Keratinocyte (primary cell): ENCODE results near the gene AIRE. TPM values are rescaled to one million over a fixed set of nuclear protein-coding genes. Genes with fewer than 3 reads are reported as not detected.

ENCODE experiments used
- DNase-seq: peaks from one replicate; pipeline ENCODE4 v3.0.0-alpha.2; 2011; ENCODE audit warnings: low read depth, missing footprints, low spot score
- FAIRE-seq: peaks from 2 replicates; lab custom pipeline; 2011; peaks lifted over from hg19 to GRCh38; lab: Jason Lieb, UNC
- H2AFZ ChIP-seq: 2 replicates; pipeline ENCODE4 v1.6.0; 2012; ENCODE audit warnings: low read length, control low read depth, inconsistent platforms; ENCODE audit not compliant: control insufficient read depth
- H3K27ac ChIP-seq: 2 replicates; pipeline ENCODE4 v1.5.1; 2011; ENCODE audit warnings: low read length; ENCODE audit not compliant: control insufficient read depth, insufficient read depth
- H3K27me3 ChIP-seq: 3 replicates; pipeline ENCODE4 v1.6.0; 2011; ENCODE audit warnings: low read length; ENCODE audit not compliant: control insufficient read depth, insufficient read depth; ENCODE audit errors: extremely low read depth
- H3K36me3 ChIP-seq, 2 experiments: 2 replicates in 1 of 2; 3 replicates in 1 of 2; pipeline ENCODE4 v1.5.1; 2011; ENCODE audit warnings: low read length in 2 of 2, mild to moderate bottlenecking in 1 of 2; ENCODE audit not compliant: control insufficient read depth in 2 of 2, insufficient read depth in 2 of 2; ENCODE audit errors: extremely low read depth in 1 of 2
- H3K4me1 ChIP-seq: 3 replicates; pipeline ENCODE4 v1.5.1; 2011; ENCODE audit warnings: low read length; ENCODE audit not compliant: control insufficient read depth, insufficient read depth; ENCODE audit errors: extremely low read depth
- H3K4me2 ChIP-seq: 3 replicates; pipeline ENCODE4 v1.6.0; 2011; ENCODE audit warnings: low read depth, low read length; ENCODE audit not compliant: control insufficient read depth, insufficient read depth; ENCODE audit errors: extremely low read depth
- H3K4me3 ChIP-seq, 3 experiments: fragments of 200-600 bp in 1 of 3; sonication (generic) in 1 of 3; 2 replicates in 2 of 3; 3 replicates in 1 of 3; pipeline ENCODE4 v1.5.1; 2011 to 2016; ENCODE audit warnings: low read length in 3 of 3, mild to moderate bottlenecking in 3 of 3, control low read depth in 2 of 3, inconsistent platforms in 1 of 3, low read depth in 1 of 3, mixed read lengths in 1 of 3, mixed run types in 1 of 3, moderate library complexity in 1 of 3; ENCODE audit not compliant: control insufficient read depth in 2 of 3, insufficient read depth in 2 of 3; ENCODE audit errors: extremely low read depth in 1 of 3
- H3K79me2 ChIP-seq: 2 replicates; pipeline ENCODE4 v1.6.0; 2012; ENCODE audit warnings: low read length; ENCODE audit not compliant: control insufficient read depth, insufficient read depth
- H3K9ac ChIP-seq: 3 replicates; pipeline ENCODE4 v1.6.0; 2011; ENCODE audit warnings: low read length; ENCODE audit not compliant: control insufficient read depth, insufficient read depth; ENCODE audit errors: extremely low read depth
- H3K9me1 ChIP-seq: 3 replicates; pipeline ENCODE4 v1.6.0; 2011; ENCODE audit warnings: low read length; ENCODE audit not compliant: control insufficient read depth, insufficient read depth; ENCODE audit errors: extremely low read depth
- H3K9me3 ChIP-seq: 2 replicates; pipeline ENCODE4 v1.5.1; 2012; ENCODE audit warnings: low read depth, low read length; ENCODE audit not compliant: control insufficient read depth
- H4K20me1 ChIP-seq: 3 replicates; pipeline ENCODE4 v1.6.0; 2011; ENCODE audit warnings: low read length; ENCODE audit not compliant: control insufficient read depth, insufficient read depth; ENCODE audit errors: extremely low read depth
- CTCF ChIP-seq, 3 experiments: IDR thresholded peaks in 1 of 3; conservative IDR thresholded peaks in 1 of 3; optimal IDR thresholded peaks in 1 of 3; 2 replicates in 2 of 3; 3 replicates in 1 of 3; pipeline versions ENCODE3 to v1.5.1; 2011; ENCODE audit warnings: low read length in 3 of 3, mild to moderate bottlenecking in 3 of 3, moderate library complexity in 2 of 3, control low read depth in 1 of 3, inconsistent platforms in 1 of 3; ENCODE audit not compliant: insufficient read depth in 2 of 3; ENCODE audit errors: extremely low read depth in 1 of 3
- EZH2 ChIP-seq: IDR thresholded peaks from one replicate; pipeline ENCODE4 v1.6.1; 2012; ENCODE audit warnings: inconsistent platforms, mild to moderate bottlenecking, low read length, moderate library complexity
- dilution Hi-C: fragments of 300-500 bp; cut with MboI; formaldehyde crosslinking; loops from one replicate; pipeline ENCODE4 v1.7.0; 2020; ENCODE audit warnings: low sequenced_read_pairs; ENCODE audit not compliant: extremely low pct_ligation_motif_present
- polyA plus RNA-seq, 5 experiments: library from polyadenylated mRNA; depleted of rRNA in 3 of 5; stranded (reverse) in 3 of 5; stranded (forward) in 1 of 5; unstranded in 1 of 5; fragments of >200 nt; gene quantifications; 1 replicate in 1 of 5; 2 replicates in 3 of 5; 3 replicates in 1 of 5; pipeline versions ENCODE4 v1.2.1 to v1.2.3, GENCODE V29; 2011 to 2012; ENCODE audit warnings: missing spikeins in 2 of 5, low read depth in 1 of 5, low replicate concordance in 1 of 5

AIRE gene
- polyA plus RNA-seq, 1 donor (not counting 4 experiments of a cell fraction or from before 2014, with no cell fraction given) = not detected

- H3K9me1 ChIP-seq = no peaks in the 10 kb centered on the region
- H3K27me3 ChIP-seq = peaks cover 21% of the 10 kb centered on the region
- H3K79me2 ChIP-seq = no peaks in the 10 kb centered on the region
- dilution Hi-C loops = no loop called here
- no peak for FAIRE-seq
- no peaks in the 10 kb centered on the region for H3K9me3 ChIP-seq
- H3K4me3 ChIP-seq = no peak overlapping the region
- DNase-seq = no peak
- TF ChIP-seq CTCF (optimal IDR thresholded peaks at IDR 0.05 in 1 of 3, IDR thresholded peaks at IDR 0.05 in 1 of 3, conservative IDR thresholded peaks at IDR 0.05 in 1 of 3; ENCODE audit: extremely low read depth in 1 of 3, insufficient read depth in 2 of 3, low read length in 3 of 3) (no peak), EZH2 (no peak)
- H3K27ac ChIP-seq = no peak overlapping the region
- no peaks in the 10 kb centered on the region for H3K4me1 ChIP-seq
- H3K36me3 ChIP-seq = no peaks in the 10 kb centered on the region
- no peaks in the 10 kb centered on the region for H4K20me1 ChIP-seq
- no peak overlapping the region for H3K4me2 ChIP-seq
- H3K9ac ChIP-seq = no peak overlapping the region
- H2AFZ ChIP-seq = no peak overlapping the region
Measured at GRCh38 chr21:44258056-44258725, 27.5 kb upstream of the AIRE start.

GRCh38 chr21:44259082-44259705 lies 26.5 kb upstream of the AIRE start:
- TF ChIP-seq CTCF (optimal IDR thresholded peaks at IDR 0.05 in 1 of 3, IDR thresholded peaks at IDR 0.05 in 1 of 3, conservative IDR thresholded peaks at IDR 0.05 in 1 of 3; ENCODE audit: extremely low read depth in 1 of 3, insufficient read depth in 2 of 3, low read length in 3 of 3) (no peak), EZH2 (no peak)
- Histone ChIP-seq H3K9ac (no peak overlapping the region), H3K9me3 (no peaks in the 10 kb centered on the region), H3K27me3 (peaks cover 28% of the 10 kb centered on the region), H3K4me1 (no peaks in the 10 kb centered on the region), H3K36me3 (no peaks in the 10 kb centered on the region), H4K20me1 (no peaks in the 10 kb centered on the region), H3K27ac (no peak overlapping the region), H3K79me2 (no peaks in the 10 kb centered on the region), H3K4me2 (no peak overlapping the region), H2AFZ (no peak overlapping the region), H3K9me1 (no peaks in the 10 kb centered on the region), H3K4me3 (no peak overlapping the region)
- FAIRE-seq (no peak), DNase-seq (no peak)
- dilution Hi-C loops = no loop called here
